ENCODE results near the gene CXCL9. TPM values are rescaled to one million over a fixed set of nuclear protein-coding genes. Genes with fewer than 3 reads are reported as not detected.
"Not testable (repeated sequence)": the region's sequence is repeated elsewhere in the genome, so short reads cannot be mapped to it uniquely, and the experiment has no call there.

CXCL9 gene
- total RNA-seq, 4 donors from 2014 or later, result 0.14 to 0.21 TPM; not detected in 2

GRCh38 chr4:76003035-76003434 is 4.3 kb downstream of the CXCL9 start:
- TF ChIP-seq CTCF (IDR thresholded peaks at IDR 0.05), result no peak
- TF ChIP-seq POLR2A (IDR thresholded peaks at IDR 0.05), result no peak
- DNase-seq, result no peak
- H3K36me3 ChIP-seq, result no peaks in the 10 kb centered on the region
- intact Hi-C loops (cut with DNase I; ENCODE audit: low total_unique reads), result no loop called here
- no peaks in the 10 kb centered on the region for H3K4me1 ChIP-seq
- H3K9me3 ChIP-seq, result no peaks in the 10 kb centered on the region
- no peaks in the 10 kb centered on the region for H3K27me3 ChIP-seq
- no peak overlapping the region for H3K4me3 ChIP-seq
- H3K27ac ChIP-seq, result no peak overlapping the region

GRCh38 chr4:76002176-76002575 is 5.1 kb downstream of the CXCL9 start:
- TF ChIP-seq POLR2A (IDR thresholded peaks at IDR 0.05) (no peak), CTCF (IDR thresholded peaks at IDR 0.05) (no peak)
- no peak for DNase-seq
- H3K9me3 ChIP-seq, result no peaks in the 10 kb centered on the region
- H3K27me3 ChIP-seq, result no peaks in the 10 kb centered on the region
- no peak overlapping the region for H3K4me3 ChIP-seq
- H3K4me1 ChIP-seq, result no peaks in the 10 kb centered on the region
- H3K36me3 ChIP-seq, result no peaks in the 10 kb centered on the region
- H3K27ac ChIP-seq, result no peak overlapping the region
- intact Hi-C loops (cut with DNase I; ENCODE audit: low total_unique reads), result no loop called here

- Histone ChIP-seq H3K36me3 (no peaks in the 10 kb centered on the region), H3K4me3 (no peak overlapping the region), H3K27me3 (no peaks in the 10 kb centered on the region), H3K9me3 (no peaks in the 10 kb centered on the region), H3K4me1 (no peaks in the 10 kb centered on the region), H3K27ac (no peak overlapping the region)
- no peak for DNase-seq
- TF ChIP-seq CTCF (IDR thresholded peaks at IDR 0.05), result no peak
- TF ChIP-seq POLR2A (IDR thresholded peaks at IDR 0.05), result no peak
- intact Hi-C loops (cut with DNase I; ENCODE audit: low total_unique reads), result no loop called here
Measured at GRCh38 chr4:76001700-76002099, 5.6 kb downstream of the CXCL9 start.

GRCh38 chr4:76000279-76000678 is 7.0 kb downstream of the CXCL9 start:
- Histone ChIP-seq H3K4me3 (no peak overlapping the region), H3K27ac (no peak overlapping the region), H3K27me3 (no peaks in the 10 kb centered on the region), H3K9me3 (no peaks in the 10 kb centered on the region), H3K36me3 (no peaks in the 10 kb centered on the region), H3K4me1 (no peaks in the 10 kb centered on the region)
- TF ChIP-seq POLR2A (IDR thresholded peaks at IDR 0.05) (no peak), CTCF (IDR thresholded peaks at IDR 0.05) (no peak)
- no peak for DNase-seq
- intact Hi-C loops (cut with DNase I; ENCODE audit: low total_unique reads), result no loop called here

GRCh38 chr4:75998525-75999147 is 8.7 kb downstream of the CXCL9 start:
- not testable (repeated sequence) for H3K9me3 ChIP-seq, H3K36me3 ChIP-seq, H3K4me1 ChIP-seq, H3K27ac ChIP-seq, H3K4me3 ChIP-seq, DNase-seq, H3K27me3 ChIP-seq
- intact Hi-C loops (cut with DNase I; ENCODE audit: low total_unique reads), result loop anchor here (10.0 kb wide), 1 partner anchor 66 kb away; no protein-coding TSS in a partner anchor

GRCh38 chr4:75997946-75998345 is 9.4 kb downstream of the CXCL9 start:
- Histone ChIP-seq H3K36me3 (no peaks in the 10 kb centered on the region), H3K9me3 (no peaks in the 10 kb centered on the region), H3K4me3 (no peak overlapping the region), H3K27me3 (no peaks in the 10 kb centered on the region), H3K27ac (no peak overlapping the region), H3K4me1 (no peaks in the 10 kb centered on the region)
- TF ChIP-seq POLR2A (IDR thresholded peaks at IDR 0.05) (no peak), CTCF (IDR thresholded peaks at IDR 0.05) (no peak)
- DNase-seq, result no peak
- intact Hi-C loops (cut with DNase I; ENCODE audit: low total_unique reads), result loop anchor here (10.0 kb wide), 1 partner anchor 67 kb away; no protein-coding TSS in a partner anchor

Data from uterus (tissue), 4 donors.